Measurements from ENCODE around the gene FAT2.
"Not testable (repeated sequence)": the region's sequence is repeated elsewhere in the genome, so short reads cannot be mapped to it uniquely, and the experiment has no call there.

FAT2 gene

DNA sequence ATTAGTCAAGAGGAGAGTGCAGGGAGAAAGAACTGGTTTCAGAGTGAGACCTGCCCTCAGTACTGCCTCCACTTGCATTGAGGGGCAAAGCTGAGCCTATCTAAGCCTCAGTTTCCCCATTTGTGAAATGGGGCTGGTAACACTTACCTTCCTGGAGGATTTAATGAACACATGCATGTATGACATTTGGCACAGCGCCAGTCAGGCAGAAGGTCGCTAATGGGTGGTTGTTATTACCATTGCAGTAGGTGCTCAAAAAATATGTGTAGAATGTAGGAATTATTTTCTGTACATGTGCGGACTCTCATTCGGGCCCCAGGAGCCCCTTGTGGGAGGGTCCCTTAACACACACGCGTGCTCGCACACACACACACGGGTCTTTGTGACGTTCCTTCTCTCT, 10.9 kb downstream of the FAT2 start:
- DNase-seq, result no peak

DNA sequence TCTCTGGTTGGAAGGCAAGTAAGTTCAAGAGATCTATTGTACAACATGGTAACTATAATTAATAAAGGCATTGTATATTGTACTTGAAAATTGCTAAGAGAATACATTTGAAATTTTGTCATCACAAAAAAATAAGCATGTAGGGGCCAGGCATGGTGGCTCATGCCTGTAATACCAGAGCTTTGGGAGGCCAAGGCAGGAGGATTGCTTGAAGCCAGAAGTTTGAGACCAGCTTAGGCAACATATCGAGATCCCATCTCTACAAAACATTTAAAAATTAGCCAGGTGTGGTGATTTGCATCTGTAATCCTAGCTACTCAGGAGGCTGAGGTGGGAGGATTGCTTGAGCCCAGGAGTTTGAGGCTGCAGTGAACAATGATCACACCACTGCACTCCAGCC, 12.0 kb downstream of the FAT2 start:
- not testable (repeated sequence) for DNase-seq

DNA sequence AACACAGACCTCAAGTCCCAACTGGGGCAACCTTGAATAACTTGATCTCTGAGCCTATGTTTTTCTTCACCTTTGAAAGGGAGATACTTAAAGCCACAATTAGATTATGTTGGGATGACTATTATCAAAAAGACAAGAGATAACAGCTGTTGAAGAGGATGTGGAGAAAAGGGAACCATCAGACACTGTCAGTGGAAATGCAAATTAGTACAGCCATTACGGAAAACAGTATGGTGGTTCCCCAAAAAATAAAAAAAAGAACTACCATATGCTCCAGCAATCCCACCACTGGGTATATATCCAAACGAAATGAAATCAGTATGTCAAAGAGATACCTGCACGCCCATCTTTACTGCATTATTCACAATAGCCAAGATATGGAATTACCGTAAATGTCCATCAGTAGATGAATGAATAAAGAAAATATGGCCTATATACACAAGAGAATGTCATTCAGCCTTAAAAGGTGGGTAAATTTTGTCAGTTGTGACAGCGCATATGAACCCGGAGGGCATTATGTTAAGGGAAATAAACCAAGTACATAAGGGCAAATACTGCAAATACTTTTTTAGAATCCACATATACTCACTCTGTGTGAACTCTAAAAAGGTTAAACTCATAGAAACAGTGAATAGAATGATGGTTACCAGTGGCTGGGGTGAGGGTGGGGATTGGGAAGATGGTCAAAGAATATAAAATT, 12.7 kb downstream of the FAT2 start:
- no peak for DNase-seq

DNA sequence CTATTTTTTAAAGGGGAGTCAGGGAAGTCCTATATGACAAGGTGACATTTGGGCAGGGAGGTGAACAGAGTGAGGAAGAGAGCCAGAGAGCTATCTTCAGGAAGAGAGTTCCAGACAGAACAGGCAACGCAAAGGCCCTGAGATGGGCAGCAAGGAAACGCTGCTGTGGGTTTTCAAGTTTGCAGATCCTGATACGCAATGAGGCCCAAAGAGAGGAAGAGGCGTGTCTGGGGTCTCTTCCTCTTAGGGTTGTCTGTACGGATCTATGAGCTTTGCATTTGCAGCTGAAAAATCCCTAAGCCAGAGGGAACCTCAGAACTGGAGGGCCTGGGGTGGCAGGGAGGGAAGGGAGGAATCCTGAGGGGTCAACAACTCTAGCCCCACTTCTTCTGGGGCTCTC, 13.6 kb downstream of the FAT2 start:
- no peak for DNase-seq

DNA sequence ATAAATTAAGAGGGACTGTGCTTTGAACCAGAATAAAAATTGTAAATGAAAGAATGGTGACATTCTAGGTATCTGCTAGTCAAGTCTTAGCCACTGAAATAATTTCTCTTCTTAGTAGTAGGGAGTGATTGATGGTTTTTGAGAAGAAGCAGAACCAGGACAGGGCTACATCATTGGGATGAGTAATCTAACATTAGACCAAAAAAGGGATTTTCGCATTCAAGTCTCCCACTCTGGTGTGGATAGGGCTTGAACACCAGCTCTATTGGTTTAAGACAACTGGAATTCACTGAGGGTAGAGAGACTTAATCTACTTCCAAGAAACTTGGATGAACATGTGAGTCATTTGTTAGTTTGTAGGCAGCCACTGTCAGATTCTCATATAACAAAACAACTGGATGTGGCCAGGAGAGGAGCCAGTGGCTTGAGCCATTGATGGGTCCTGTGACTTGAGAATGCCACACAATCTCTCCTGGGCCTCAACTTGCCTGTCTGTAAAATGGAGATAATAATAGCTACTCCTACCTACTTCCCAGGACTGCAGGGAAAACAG, 16.6 kb downstream of the FAT2 start:
- DNase-seq, result no peak

DNA sequence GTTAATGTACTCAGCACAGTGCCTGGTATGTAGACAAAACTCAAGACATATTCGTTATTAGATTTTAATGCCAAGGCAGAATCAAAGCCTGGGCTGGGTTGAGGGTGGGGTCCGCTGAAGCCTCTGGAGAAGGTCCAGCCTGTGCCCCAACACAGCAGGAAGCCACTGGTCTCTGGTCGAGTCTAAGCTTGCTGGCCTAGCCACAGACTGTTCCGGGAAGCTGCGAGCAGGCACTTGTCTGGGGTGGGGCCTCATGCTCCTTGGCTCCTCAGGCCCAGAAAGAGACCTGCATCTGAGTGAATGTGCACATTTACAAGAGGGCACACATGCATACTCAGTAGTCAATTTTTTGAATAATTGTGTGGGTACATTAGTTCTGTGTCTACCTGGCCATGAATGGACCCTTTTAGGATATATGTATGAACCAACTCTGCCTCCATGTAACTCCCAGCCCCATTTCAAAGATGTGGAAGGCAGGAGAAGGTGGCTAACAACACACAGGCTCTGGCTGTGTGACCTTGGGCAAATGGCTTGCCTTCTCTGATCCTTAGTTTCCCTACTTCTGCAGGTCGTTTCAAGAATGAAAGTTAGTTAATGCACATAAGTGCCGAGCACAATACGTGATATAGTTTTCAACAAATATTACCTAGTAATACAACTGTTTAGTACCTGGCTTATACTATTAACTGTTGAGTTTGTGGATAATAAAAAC, 18.3 kb downstream of the FAT2 start:
- DNase-seq, result no peak

DNA sequence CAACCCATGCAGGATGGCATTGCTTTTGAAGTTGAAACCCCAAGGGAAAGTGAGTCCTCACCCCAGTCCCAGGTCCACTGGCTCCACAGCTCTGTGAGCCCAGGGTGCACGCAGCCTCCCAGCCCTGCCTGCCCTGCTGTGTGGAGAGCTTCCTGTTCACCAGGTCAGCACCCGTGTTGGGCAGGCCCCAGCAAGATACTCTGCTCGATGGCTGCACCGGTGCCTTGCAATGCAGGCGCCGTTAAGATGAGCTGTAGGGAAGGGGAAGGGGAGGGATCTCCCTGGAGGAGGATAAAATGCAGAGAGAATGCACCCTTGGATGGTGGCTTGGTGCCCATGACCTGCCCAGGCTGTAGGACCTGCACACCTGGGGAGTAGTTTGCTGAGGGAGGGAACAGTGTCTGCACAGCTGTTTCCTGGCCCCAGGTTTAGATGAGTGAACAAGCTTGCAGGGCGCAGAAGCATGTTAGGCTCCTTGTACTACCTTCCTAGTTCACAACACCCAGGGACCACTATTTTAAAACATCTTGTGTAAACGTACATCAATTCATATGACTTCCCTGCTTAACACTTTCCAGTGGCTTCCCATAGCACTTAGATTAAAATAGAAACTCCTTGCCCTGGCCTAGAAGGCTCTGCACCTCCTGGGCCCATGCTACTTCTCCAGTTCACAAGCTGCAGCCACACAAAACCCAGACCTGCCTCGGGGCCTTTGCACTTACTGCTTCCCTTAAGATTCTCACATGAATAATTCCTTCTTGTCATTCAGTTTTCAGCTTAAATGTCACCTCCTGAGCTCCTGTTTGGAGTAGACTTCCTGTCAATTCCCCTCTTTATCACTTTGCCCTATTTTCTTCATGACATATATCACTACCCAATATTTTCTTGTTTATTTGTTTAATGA, 19.6 kb downstream of the FAT2 start:
- no peak for DNase-seq

DNA sequence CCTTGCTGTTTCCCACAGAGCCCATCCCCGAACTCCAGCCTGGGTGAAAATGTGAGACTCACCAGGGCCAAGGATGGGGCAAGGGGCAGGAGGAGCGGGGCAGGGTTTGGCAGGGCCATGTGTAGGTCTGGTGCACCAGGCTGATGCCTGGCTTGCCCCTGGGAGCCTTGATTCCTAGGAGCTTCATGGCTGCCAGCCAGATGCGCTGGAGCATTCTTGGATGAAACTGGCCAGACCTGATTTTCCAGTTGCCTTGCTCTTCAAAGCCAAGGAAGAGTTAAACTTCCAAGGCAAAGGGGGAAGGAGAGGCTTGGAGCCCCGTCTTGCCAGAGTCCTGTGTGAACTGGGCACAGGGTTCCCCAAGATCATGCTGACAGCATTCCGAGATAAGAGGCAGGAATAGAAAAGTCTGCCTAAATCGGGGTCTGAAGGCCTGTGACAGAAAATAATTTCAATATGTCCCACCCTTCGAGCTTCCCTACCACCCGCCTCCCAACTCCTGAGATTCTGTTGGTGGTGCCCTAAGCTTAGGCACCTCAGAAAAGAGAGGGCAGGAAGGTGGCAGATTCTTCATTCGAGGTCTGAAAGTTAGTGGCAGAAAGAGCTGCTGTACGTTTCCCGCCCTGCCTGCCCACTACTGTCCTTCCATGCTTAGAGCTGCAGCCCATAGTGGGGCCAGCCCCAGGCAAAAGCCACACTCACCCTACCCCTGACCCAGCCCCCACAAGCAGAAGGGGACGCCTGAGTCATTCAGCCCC, 20.4 kb downstream of the FAT2 start:
- DNase-seq, result no peak

DNA sequence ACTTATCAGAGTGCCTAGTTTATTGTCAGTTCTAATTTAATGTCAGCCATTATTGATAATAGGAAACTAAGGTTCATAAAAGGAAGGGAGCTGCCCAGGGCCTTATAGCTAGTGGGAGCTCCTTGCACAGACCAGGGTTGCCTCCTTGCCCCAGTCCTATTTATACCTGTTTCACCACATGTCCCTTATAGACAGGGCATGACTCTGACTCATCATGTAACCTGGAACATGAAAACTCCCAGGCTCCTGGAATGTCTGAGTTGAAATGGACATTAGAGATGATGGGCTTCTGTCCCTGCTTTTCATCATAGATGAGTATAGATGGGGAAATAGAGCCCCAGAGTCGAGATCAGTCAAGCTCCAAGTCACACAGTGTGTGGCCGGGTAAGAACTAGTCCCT, 21.1 kb downstream of the FAT2 start:
- DNase-seq, result no peak

DNA sequence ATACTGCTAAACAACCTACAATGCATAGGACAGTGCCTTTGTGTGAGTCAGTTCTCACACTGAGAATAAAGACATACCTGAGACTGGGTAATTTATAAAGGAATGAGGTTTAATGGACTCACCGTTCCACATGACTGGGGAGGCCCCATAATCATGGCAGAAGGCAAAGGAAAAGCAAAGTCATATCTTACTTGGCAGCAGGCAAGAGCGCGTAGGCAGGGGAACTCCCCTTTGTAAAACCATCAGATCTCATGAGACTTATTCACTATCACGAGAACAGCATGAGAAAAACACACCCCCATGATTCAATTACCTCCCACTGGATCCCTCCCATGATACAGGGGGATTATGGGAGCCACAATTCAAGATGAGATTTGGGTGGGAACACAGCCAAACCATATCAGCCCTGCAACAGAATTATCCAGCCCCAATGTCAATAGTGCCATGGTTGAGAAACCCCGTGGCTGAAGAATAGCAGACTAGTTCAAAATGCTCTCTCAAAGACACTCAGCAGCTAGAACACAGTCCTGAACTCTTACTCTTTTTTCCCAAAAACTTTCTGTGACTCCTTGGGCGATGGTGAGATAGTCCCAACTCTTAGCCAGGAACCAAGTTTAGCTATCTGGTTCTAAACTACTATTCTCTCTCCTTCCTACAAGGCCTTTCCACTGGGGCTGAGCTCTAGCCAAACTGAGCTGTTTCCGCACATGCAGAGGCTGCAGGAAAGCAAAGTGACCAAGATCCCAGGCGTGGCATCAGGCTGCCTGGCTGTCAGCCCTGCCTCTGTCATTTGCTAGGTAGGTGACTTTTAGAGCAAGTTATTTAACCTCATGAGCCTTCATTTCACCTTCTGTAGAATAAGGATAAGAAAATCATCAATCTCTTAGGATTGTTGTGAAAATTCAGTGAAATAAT, 21.7 kb downstream of the FAT2 start:
- DNase-seq, result peak; percentile 1

DNA sequence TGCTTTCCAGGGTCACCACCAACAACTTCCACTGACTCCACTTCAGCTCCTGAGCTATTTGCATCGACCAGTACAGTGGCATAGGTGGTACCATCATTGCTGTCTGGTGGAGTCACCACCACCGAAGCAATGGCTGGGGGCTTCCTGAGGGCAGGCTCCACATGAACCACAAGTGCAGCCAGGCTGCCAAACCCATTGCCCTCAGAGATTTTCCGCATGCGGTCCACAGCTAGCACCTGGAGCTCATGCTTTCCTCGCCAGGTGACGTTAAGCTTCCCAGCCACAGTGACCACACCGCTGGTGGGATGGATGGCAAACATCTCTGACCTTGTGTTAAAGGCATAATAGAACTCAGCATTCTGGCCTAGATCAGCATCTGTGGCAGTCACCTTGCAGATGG, 23.1 kb downstream of the FAT2 start:
- DNase-seq, result no peak

DNA sequence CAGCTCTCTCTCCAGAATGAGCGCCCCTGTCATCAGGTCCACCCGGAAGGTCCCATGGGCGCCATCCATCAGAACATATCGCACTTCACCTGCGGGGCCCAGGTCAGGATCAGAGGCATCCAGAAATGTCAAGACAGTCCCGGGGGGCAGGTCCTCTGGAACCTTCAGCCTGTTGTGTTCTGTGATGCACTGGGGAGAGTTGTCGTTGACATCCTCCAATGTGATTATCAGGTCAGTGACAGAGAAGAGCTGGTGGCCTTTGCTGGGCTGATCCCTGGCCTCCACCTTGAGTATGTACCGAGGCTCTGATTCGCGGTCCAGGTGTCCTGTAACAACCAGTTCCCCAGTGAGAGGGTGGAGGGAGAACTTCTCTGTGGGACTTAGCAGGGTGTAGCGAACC, 25.2 kb downstream of the FAT2 start:
- no peak for DNase-seq

DNA sequence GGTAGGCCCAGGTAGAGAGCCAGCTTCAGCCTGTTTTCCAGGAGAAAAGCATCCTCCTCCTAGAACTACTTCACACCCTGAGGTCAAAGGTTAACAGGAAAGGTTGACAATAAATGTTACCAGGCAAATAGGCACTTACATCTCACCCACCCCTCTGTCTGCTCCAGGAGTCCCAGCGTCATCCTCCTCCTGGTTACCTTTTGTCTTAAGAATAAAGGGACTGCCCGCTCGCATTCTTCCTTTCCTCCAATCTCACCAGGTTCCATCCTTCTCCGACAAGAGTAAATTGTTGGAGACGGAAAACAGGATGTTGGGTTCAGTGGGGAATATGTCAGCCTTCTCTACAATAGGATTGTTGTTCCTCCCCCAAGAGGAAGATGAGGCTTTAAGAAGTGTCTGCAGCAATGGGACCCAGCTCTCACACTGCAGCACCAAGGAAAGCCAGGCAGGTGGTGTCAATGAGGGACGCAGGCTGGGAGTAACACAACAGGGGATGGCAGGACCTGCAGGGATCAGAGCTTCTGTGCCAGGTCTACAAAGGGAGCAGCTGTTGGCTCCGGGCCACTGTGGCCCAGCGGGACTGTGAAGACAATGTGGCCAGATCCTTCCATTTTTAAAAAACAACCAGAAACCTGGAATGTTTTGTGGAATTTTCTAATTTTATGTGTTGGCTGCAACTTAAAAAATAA, 29.0 kb downstream of the FAT2 start:
- DNase-seq, result no peak

DNA sequence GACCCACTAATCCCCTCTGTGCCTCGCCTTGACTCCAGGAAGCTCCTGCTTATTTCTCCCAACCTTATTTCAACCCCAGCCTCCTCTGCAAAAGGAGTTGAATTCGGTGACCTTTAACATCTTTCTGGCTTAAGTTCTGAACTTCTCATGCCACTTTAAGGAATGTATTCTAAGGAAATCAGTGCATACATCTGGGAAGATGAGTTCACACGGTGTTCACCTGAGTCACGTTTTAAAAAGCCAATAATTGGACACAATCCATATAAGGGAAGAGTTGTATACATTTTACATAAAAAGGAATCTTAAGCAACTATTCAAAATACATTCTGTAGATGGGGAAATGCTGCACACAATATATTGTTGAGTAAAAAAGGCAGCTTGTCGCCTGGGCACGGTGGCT, 33.2 kb downstream of the FAT2 start:
- DNase-seq, result no peak

DNA sequence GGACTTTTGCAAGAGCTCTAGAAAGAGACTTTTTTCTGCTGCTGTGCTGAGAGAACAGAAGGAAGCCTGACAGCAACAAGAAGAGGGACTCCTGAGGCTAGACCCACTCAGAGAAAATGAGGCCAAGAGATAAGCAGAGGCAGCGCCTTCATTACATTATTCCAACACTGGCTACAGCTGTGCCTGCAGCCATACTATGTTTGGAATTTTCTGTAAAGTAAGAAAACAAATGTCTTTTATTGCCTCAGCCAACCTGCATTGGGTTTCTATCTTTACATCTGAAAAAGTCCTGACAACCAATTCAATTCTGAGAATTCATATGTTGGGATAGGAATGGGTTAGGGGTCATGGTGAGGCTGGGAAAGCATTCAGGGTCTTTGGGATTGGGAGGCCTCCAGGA, 33.7 kb downstream of the FAT2 start:
- no peak for DNase-seq

DNA sequence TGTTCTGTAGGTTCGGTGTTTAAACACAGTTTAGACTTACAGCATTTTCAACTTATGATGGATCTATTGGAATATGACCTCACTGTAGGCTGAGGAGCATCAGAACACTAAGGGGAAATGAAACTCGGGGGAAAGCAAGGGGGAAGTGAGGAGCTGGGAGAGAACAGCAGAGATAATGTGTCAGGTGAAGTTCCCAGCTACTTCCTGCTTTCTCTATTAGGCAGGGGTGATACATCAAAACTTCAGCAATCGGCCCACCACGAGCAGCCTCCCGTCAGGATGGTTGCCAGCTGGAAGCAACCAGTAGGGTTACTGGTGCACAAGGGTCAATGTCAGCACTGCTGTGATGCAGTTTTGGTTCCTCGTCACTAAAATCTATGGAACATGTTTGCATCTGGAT, 34.3 kb downstream of the FAT2 start:
- DNase-seq, result no peak

DNA sequence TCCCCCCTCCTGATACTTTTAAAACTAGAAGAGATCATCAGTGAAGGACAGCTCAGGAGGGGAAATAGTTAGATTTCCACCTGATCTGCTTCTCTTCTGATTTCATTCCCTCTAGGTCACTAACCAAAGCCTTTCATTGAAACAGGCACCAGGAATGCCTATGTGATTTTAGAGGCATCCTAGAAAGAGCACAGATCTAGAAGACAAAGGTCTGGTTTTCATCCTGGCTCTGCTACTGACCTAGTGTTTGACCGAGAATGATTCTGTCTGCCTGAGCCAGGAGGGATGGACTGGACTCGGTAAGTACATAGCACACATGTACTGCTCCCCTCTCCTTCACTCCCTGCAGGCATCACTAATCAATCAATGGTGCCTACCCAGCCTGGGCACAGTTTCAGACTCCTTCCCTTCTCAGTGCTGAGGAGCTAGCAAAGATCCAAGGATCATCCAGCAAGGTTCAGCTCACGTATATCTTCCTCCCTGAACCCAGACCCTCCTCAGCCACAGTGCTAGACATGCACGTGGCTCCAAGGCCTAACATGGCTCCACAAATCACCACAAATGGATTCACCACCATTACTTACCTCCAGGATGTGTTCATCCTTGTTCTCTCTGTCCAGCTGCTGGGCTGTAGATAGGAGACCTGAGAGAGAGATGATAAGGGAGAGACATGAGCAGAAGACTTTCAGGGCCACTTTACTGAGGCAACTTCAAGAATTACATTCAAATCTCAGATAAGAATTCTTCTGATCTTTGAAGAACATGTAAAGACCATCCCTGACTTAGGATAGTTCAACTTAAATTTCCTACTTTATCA, 35.2 kb downstream of the FAT2 start:
- no peak for DNase-seq

DNA sequence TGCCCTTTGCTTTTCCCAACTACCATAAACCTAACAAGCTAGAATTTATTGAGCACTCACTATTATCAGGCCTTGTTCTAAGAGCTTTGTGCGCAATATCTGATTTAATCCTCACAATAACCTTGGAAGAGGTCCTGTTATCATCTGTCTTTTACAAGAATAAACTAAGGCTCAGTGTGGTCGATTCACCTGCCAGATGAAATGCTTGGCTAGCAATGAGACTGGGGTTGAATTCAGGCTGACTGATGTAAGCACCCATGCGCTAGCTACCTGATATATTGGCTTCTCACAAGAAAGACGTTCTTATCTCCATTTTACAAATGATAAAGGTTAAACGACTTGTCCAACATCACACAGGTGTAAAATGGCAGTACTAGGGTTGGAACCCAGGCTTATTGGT, 37.4 kb downstream of the FAT2 start:
- no peak for DNase-seq

DNA sequence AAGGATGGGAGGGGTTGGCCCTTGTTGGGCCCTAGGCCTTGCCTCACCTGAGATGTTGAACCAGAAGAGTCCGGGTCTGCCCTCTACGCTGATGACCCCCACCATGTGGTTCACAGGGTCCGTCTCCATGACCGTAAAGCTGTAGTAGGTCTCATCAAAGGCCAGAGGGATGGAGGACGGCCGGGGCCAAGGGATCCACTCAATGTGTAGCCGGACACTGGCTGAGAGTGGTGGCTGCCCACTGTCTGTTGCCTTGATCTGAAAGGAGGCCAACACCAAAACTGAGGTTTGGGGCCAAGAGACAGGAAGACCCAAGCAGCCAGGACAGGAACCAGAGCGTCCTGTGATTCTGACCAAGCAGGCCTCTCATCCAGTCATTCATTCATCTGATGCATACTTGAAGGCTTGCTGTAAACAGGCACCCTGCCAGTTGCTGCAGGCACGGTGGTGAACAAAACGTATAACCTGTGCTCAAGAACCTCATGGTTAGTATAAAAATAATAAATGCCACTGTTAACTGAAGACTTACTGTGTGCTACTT, 37.9 kb downstream of the FAT2 start:
- no peak for DNase-seq

DNA sequence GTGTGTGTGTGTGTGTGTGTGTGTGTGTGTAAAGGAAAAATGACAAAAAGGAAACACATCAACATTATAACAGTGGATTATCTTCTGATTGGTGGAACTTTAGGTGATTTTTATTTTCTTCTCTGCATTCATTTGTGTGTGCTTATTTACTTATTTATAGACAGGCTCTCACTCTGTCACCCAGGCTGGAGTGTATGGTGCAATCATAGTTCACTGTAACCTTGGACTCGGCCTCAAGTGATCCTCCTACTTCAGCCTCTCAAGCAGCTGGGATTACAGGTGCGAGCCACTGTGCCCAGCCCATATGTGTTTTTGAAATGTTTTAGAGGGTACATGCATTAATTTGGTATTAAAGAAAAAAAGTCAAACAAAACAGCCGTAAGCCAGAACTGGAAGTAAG, 39.1 kb downstream of the FAT2 start:
- DNase-seq, result no peak

Data from stimulated activated CD4-positive, alpha-beta T cell treated with anti-CD3 and anti-CD28 coated beads, Interleukin-12 subunit alpha, Interleukin-12 subunit beta, amount 100 ng/mL, for 4 hours (primary cell).